MM.1S (cell line): ENCODE measurements around the gene GARIN5A.

ENCODE experiments used
- CTCF ChIP-seq: fragments of 300-600 bp; sonication (generic); IDR thresholded peaks from 2 replicates; pipeline ENCODE4 v1.5.1; 2016; ENCODE audit warnings: antibody characterized with exemption, low read length, mixed read lengths
- EZH2phosphoT487 ChIP-seq: fragments of 300-600 bp; sonication (generic); IDR thresholded peaks from 2 replicates; pipeline ENCODE4 v1.6.1; 2018; ENCODE audit warnings: antibody characterized with exemption, low read length

GRCh38 chr19:50516964-50517703 is 40.5 kb upstream of the GARIN5A start:
- TF ChIP-seq CTCF = no peak
- TF ChIP-seq EZH2phosphoT487 = no peak
